ENCODE data around the gene SGCG.

DNA sequence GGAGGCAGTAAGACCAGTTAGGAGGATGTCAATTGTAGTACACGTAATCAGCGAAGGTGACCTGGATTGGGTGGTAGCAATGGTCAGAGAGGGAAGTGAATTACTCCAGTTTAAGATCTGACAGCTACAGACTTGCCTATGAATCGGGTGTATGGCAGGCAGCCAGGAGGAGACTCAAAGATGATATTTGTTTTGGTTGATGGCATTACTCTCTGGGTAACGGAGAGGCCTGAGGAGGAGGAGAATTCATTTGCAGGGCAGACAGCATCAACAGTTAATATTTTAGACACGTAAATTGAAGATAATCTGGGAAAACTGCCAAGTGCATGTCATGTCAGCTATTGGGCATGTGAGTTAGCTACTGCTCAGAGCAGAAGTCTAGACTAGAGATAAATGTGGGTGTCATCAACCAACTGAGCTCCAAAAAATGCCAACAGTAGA is 109.2 kb downstream of the SGCG start:
- TF ChIP-seq, protein P1, sequence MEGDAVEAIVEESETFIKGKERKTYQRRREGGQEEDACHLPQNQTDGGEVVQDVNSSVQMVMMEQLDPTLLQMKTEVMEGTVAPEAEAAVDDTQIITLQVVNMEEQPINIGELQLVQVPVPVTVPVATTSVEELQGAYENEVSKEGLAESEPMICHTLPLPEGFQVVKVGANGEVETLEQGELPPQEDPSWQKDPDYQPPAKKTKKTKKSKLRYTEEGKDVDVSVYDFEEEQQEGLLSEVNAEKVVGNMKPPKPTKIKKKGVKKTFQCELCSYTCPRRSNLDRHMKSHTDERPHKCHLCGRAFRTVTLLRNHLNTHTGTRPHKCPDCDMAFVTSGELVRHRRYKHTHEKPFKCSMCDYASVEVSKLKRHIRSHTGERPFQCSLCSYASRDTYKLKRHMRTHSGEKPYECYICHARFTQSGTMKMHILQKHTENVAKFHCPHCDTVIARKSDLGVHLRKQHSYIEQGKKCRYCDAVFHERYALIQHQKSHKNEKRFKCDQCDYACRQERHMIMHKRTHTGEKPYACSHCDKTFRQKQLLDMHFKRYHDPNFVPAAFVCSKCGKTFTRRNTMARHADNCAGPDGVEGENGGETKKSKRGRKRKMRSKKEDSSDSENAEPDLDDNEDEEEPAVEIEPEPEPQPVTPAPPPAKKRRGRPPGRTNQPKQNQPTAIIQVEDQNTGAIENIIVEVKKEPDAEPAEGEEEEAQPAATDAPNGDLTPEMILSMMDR (IDR thresholded peaks at IDR 0.05) = no peak
- TF ChIP-seq POLR2A (IDR thresholded peaks at IDR 0.05) = no peak

All from vagina (tissue), 2 donors.